H9 (cell line): ENCODE results near the gene TMEM183A. TPM values are rescaled to one million over a fixed set of nuclear protein-coding genes. Genes with fewer than 3 reads are reported as not detected.

Experiments
- DNase-seq: peaks from one replicate; pipeline ENCODE4 v3.0.0-alpha.2; 2017
- H2AFZ ChIP-seq: one replicate; pipeline ENCODE4 v1.6.1; 2013; ENCODE audit warnings: mild to moderate bottlenecking, low read length, control low read depth, moderate library complexity
- H2AK5ac ChIP-seq: 2 replicates; pipeline ENCODE4 v1.6.1; 2013; ENCODE audit warnings: low read length, control low read depth, mixed read lengths; ENCODE audit not compliant: insufficient read length
- H2BK120ac ChIP-seq: one replicate; pipeline ENCODE4 v1.6.1; 2013; ENCODE audit warnings: low read depth, mild to moderate bottlenecking, low read length, control low read depth, inconsistent platforms; ENCODE audit not compliant: poor library complexity, severe bottlenecking
- H2BK12ac ChIP-seq: 2 replicates; pipeline ENCODE4 v1.6.1; 2013; ENCODE audit warnings: low read length, control low read depth, mixed read lengths, low read depth; ENCODE audit not compliant: insufficient read length
- H2BK15ac ChIP-seq: 2 replicates; pipeline ENCODE4 v1.6.1; 2013; ENCODE audit warnings: low read depth, low read length, control low read depth
- H2BK20ac ChIP-seq: one replicate; pipeline ENCODE4 v1.6.1; 2013; ENCODE audit warnings: low read depth, mild to moderate bottlenecking, low read length, control low read depth, inconsistent platforms; ENCODE audit not compliant: poor library complexity, severe bottlenecking
- H2BK5ac ChIP-seq: 2 replicates; pipeline ENCODE4 v1.6.1; 2013; ENCODE audit warnings: low read length, control low read depth, mixed read lengths; ENCODE audit not compliant: insufficient read length
- H3K14ac ChIP-seq: 2 replicates; pipeline ENCODE4 v1.6.1; 2013; ENCODE audit warnings: low read length, control low read depth; ENCODE audit not compliant: insufficient read depth
- H3K18ac ChIP-seq: 2 replicates; pipeline ENCODE4 v1.6.1; 2013; ENCODE audit warnings: low read depth, mild to moderate bottlenecking, mixed read lengths, low read length, control low read depth; ENCODE audit not compliant: insufficient read length
- H3K23ac ChIP-seq: 2 replicates; pipeline ENCODE4 v1.6.1; 2013; ENCODE audit warnings: low read length, control low read depth, mixed read lengths, low read depth; ENCODE audit not compliant: insufficient read length
- H3K23me2 ChIP-seq: 2 replicates; pipeline ENCODE4 v1.6.1; 2013; ENCODE audit warnings: low read depth, mild to moderate bottlenecking, mixed read lengths, low read length, control low read depth; ENCODE audit not compliant: insufficient read length, poor library complexity, severe bottlenecking
- H3K27ac ChIP-seq: 2 replicates; pipeline ENCODE4 v1.5.1; 2013; ENCODE audit warnings: low read length, control low read depth, mixed read lengths, low read depth; ENCODE audit not compliant: insufficient read length
- H3K27me3 ChIP-seq: 2 replicates; pipeline ENCODE4 v1.6.1; 2013; ENCODE audit warnings: low read length, control low read depth, inconsistent platforms; ENCODE audit not compliant: insufficient read depth
- H3K4ac ChIP-seq: 2 replicates; pipeline ENCODE4 v1.6.1; 2013; ENCODE audit warnings: low read depth, mild to moderate bottlenecking, control low read depth, inconsistent platforms, low read length, moderate library complexity
- H3K4me1 ChIP-seq: 2 replicates; pipeline ENCODE4 v1.6.1; 2013; ENCODE audit warnings: low read length, control low read depth, inconsistent platforms; ENCODE audit not compliant: insufficient read depth
- H3K4me2 ChIP-seq: 2 replicates; pipeline ENCODE4 v1.6.1; 2013; ENCODE audit warnings: low read length, control low read depth, mixed read lengths; ENCODE audit not compliant: insufficient read length, insufficient read depth
- H3K56ac ChIP-seq: 2 replicates; pipeline ENCODE4 v1.6.1; 2013; ENCODE audit warnings: low read depth, mild to moderate bottlenecking, mixed read lengths, low read length, control low read depth; ENCODE audit not compliant: insufficient read length
- H3K79me1 ChIP-seq: 2 replicates; pipeline ENCODE4 v1.6.1; 2013; ENCODE audit warnings: low read depth, mild to moderate bottlenecking, moderate library complexity, low read length, control low read depth, inconsistent platforms; ENCODE audit not compliant: insufficient read depth, poor library complexity, severe bottlenecking
- H3K79me2 ChIP-seq: 2 replicates; pipeline ENCODE4 v1.6.1; 2013; ENCODE audit warnings: low read length, control low read depth, inconsistent platforms; ENCODE audit not compliant: insufficient read depth
- H3K9ac ChIP-seq: 2 replicates; pipeline ENCODE4 v1.6.1; 2013; ENCODE audit warnings: low read length, control low read depth, mixed read lengths; ENCODE audit not compliant: insufficient read length; ENCODE audit errors: extremely low read depth
- H3K9me3 ChIP-seq: one replicate; pipeline ENCODE4 v1.6.1; 2013; ENCODE audit warnings: low read depth, low read length, inconsistent platforms; ENCODE audit not compliant: control insufficient read depth
- H3T11ph ChIP-seq: one replicate; pipeline ENCODE4 v1.6.1; 2013; ENCODE audit warnings: mild to moderate bottlenecking, low read length, control low read depth, inconsistent platforms
- H4K20me1 ChIP-seq: one replicate; pipeline ENCODE4 v1.6.1; 2013; ENCODE audit not compliant: control insufficient read depth, insufficient read length, insufficient read depth
- H4K5ac ChIP-seq: 2 replicates; pipeline ENCODE4 v1.6.1; 2013; ENCODE audit warnings: low read depth, mild to moderate bottlenecking, mixed read lengths, low read length, control low read depth; ENCODE audit not compliant: insufficient read length
- H4K8ac ChIP-seq: replicated peaks from 2 replicates; pipeline ENCODE4 v1.6.1; 2013; ENCODE audit warnings: low read length, control low read depth, mixed read lengths, low read depth; ENCODE audit not compliant: insufficient read length
- H4K91ac ChIP-seq: 2 replicates; pipeline ENCODE4 v1.6.1; 2013; ENCODE audit warnings: low read depth, mild to moderate bottlenecking, moderate library complexity, mixed read lengths, low read length, control low read depth; ENCODE audit not compliant: insufficient read length
- H3K27ac Mint-ChIP-seq, 3 experiments: 2 replicates in 2 of 3; 3 replicates in 1 of 3; pipeline ENCODE4 v1.8.0; 2020 to 2021; ENCODE audit warnings: mixed read lengths in 3 of 3, mild to moderate bottlenecking in 1 of 3, moderate library complexity in 1 of 3
- H3K27me3 Mint-ChIP-seq: 2 replicates; pipeline ENCODE4 v1.8.0; 2021; ENCODE audit warnings: low read depth, mild to moderate bottlenecking, moderate library complexity, mixed read lengths
- H3K36me3 Mint-ChIP-seq, 3 experiments: 2 replicates in 2 of 3; 3 replicates in 1 of 3; pipeline ENCODE4 v1.8.0; 2020 to 2021; ENCODE audit warnings: low read depth in 3 of 3, mixed read lengths in 3 of 3; ENCODE audit not compliant: insufficient read depth in 1 of 3
- H3K4me1 Mint-ChIP-seq, 2 experiments: 2 replicates each; pipeline ENCODE4 v1.8.0; 2020; ENCODE audit warnings: mixed read lengths in 2 of 2
- H3K4me3 Mint-ChIP-seq, 2 experiments: 2 replicates in 1 of 2; 3 replicates in 1 of 2; pipeline ENCODE4 v1.8.0; 2020 to 2021; ENCODE audit warnings: mild to moderate bottlenecking in 2 of 2, mixed read lengths in 2 of 2, moderate library complexity in 1 of 2
- H3K9me3 Mint-ChIP-seq, 2 experiments: 2 replicates in 1 of 2; 3 replicates in 1 of 2; pipeline ENCODE4 v1.8.0; 2020; ENCODE audit warnings: mild to moderate bottlenecking in 2 of 2, mixed read lengths in 2 of 2, moderate library complexity in 1 of 2
- whole genome bisulfite sequencing: extraction: QIAGEN DNeasy Blood & Tissue Kit; methylation state at CpG from one replicate; pipeline ENCODE4 v1.1.7; 2013; ENCODE audit warnings: missing lambda C conversion rate, low lambda C conversion rate, mixed read lengths; ENCODE audit not compliant: insufficient read length; ENCODE audit errors: extremely low coverage; 5-methylcytosine and 5-hydroxymethylcytosine counted together
- total RNA-seq: library from RNA; stranded (reverse); gene quantifications from 2 replicates; pipeline ENCODE4 v1.2.1, GENCODE V29; 2021
- TF ChIP-seq, protein P1 (sequence below): fragments of 200-600 bp; sonication (generic); conservative IDR thresholded peaks from 3 replicates; pipeline ENCODE4 v1.8.0; 2021; ENCODE audit warnings: antibody characterized with exemption, mild to moderate bottlenecking

TMEM183A gene
- total RNA-seq, 1 experiment from 2014 or later: 93.4 TPM

GRCh38 chr1:203072002-203072602, 64.9 kb downstream of the TMEM183A start:
- Mint-ChIP-seq H3K27me3 (peaks cover 2% of the 10 kb centered on the region), H3K4me3 (no peak overlapping the region), H3K36me3 (peaks cover 0 to 9% (median 8%) of the 10 kb centered on the region in 3 experiments; a peak in 2 of 7 replicates), H3K9me3 (no peaks in the 10 kb centered on the region), H3K27ac (no peak overlapping the region; a peak in 1 of 7 replicates), H3K4me1 (peaks cover 0 to 9% of the 10 kb centered on the region in 2 experiments; a peak in 2 of 4 replicates)
- Histone ChIP-seq H3K4me2 (no peak overlapping the region), H4K8ac (no peak overlapping the region), H2BK20ac (no peak overlapping the region), H3K4me1 (peaks cover 3% of the 10 kb centered on the region; the same call in 1 of the 2 replicates), H3K79me2 (no peaks in the 10 kb centered on the region), H3T11ph (no peak overlapping the region), H3K18ac (no peak overlapping the region), H3K23me2 (peaks cover 8% of the 10 kb centered on the region), H3K23ac (no peak overlapping the region), H2BK15ac (no peak overlapping the region), H2BK5ac (no peak overlapping the region), H3K27me3 (no peaks in the 10 kb centered on the region; the same call in 1 of the 2 replicates), H3K9me3 (no peaks in the 10 kb centered on the region), H2BK12ac (no peak overlapping the region), H2AK5ac (no peak overlapping the region), H3K9ac (no peak overlapping the region), H2AFZ (no peak overlapping the region), H3K56ac (no peak overlapping the region), H4K20me1 (no peaks in the 10 kb centered on the region), H3K27ac (no peak overlapping the region), H4K91ac (no peak overlapping the region), H2BK120ac (no peak overlapping the region), H3K79me1 (no peaks in the 10 kb centered on the region), H4K5ac (no peak overlapping the region), H3K4ac (no peak overlapping the region), H3K14ac (no peak overlapping the region)
- TF ChIP-seq, protein P1, sequence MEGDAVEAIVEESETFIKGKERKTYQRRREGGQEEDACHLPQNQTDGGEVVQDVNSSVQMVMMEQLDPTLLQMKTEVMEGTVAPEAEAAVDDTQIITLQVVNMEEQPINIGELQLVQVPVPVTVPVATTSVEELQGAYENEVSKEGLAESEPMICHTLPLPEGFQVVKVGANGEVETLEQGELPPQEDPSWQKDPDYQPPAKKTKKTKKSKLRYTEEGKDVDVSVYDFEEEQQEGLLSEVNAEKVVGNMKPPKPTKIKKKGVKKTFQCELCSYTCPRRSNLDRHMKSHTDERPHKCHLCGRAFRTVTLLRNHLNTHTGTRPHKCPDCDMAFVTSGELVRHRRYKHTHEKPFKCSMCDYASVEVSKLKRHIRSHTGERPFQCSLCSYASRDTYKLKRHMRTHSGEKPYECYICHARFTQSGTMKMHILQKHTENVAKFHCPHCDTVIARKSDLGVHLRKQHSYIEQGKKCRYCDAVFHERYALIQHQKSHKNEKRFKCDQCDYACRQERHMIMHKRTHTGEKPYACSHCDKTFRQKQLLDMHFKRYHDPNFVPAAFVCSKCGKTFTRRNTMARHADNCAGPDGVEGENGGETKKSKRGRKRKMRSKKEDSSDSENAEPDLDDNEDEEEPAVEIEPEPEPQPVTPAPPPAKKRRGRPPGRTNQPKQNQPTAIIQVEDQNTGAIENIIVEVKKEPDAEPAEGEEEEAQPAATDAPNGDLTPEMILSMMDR: no peak; the same call in 2 of the 3 replicates
- WGBS: no CpG with 5 or more reads among the region's 7 CpGs
- no peak for DNase-seq
